ENCODE results near the gene PRKD2. TPM values are rescaled to one million over a fixed set of nuclear protein-coding genes. Genes with fewer than 3 reads are reported as not detected.
A peak's percentile ranks its signal among the peaks of the same experiment; 100 is the strongest.

Gene PRKD2
- polyA plus RNA-seq, 3 donors = 40.0 to 50.9 (median 41.6) TPM

GRCh38 chr19:46656541-46656940, 60.4 kb downstream of the PRKD2 start:
- no peak for DNase-seq (ENCODE audit: extremely low read depth in 1 of 11, low read depth in 9 of 11, low spot score in 4 of 11)

- DNase-seq (ENCODE audit: extremely low read depth in 1 of 11, low read depth in 9 of 11, low spot score in 4 of 11) = no peak
These were observed 62.2 kb downstream of the PRKD2 start for GRCh38 chr19:46654621-46655152.

DNA sequence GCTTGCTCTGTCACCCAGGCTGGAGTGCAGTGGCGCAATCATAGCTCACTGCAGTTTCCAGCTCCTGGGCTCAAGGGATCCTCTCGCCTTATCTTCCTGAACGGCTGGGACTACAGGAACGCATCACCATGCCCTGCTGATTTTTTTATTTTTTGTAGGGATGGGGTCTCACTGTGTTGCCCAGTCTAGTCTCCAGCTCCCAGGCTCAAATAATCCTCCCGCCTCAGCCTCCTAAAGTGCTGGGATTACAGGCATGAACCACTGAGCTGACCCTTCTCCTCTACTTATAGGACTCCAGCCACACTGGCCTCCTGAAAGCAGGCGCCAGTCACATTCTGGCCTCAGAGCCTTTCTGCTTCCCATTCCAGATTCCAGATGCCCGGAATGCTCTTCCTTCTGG, 66.5 kb downstream of the PRKD2 start:
- DNase-seq (ENCODE audit: extremely low read depth in 1 of 11, low read depth in 9 of 11, low spot score in 4 of 11) = no peak

- no peak for DNase-seq (ENCODE audit: extremely low read depth in 1 of 11, low read depth in 9 of 11, low spot score in 4 of 11)
These were observed 67.7 kb downstream of the PRKD2 start for GRCh38 chr19:46648961-46649960.

GRCh38 chr19:46648060-46648960, 68.6 kb downstream of the PRKD2 start:
- no peak for DNase-seq (ENCODE audit: extremely low read depth in 1 of 11, low read depth in 9 of 11, low spot score in 4 of 11)

- no peak for DNase-seq (ENCODE audit: extremely low read depth in 1 of 11, low read depth in 9 of 11, low spot score in 4 of 11)
These were observed 70.5 kb downstream of the PRKD2 start for GRCh38 chr19:46646402-46646801.

- DNase-seq (ENCODE audit: extremely low read depth in 1 of 11, low read depth in 9 of 11, low spot score in 4 of 11) = no peak
These were observed 72.2 kb downstream of the PRKD2 start for GRCh38 chr19:46644720-46645119.

GRCh38 chr19:46640656-46641055, 76.3 kb downstream of the PRKD2 start:
- DNase-seq (ENCODE audit: extremely low read depth in 1 of 11, low read depth in 9 of 11, low spot score in 4 of 11) = no peak

GRCh38 chr19:46639358-46640182, 77.3 kb downstream of the PRKD2 start:
- peak in 7 of 11 donors; percentile 75 to 88 (median 83) for DNase-seq (ENCODE audit: extremely low read depth in 1 of 11, low read depth in 9 of 11, low spot score in 4 of 11)

- no peak for DNase-seq (ENCODE audit: extremely low read depth in 1 of 11, low read depth in 9 of 11, low spot score in 4 of 11)
These were observed 79.7 kb downstream of the PRKD2 start for GRCh38 chr19:46637224-46637623.

- no peak for DNase-seq (ENCODE audit: extremely low read depth in 1 of 11, low read depth in 9 of 11, low spot score in 4 of 11)
These were observed 80.8 kb downstream of the PRKD2 start, which contains the start of gene GNG8 for GRCh38 chr19:46635920-46636761. GNG8 (minus strand) TSS chr19:46636202; CDS start chr19:46634682, 1,520 bp downstream.

GRCh38 chr19:46634656-46635218, 82.2 kb downstream of the PRKD2 start:
- no peak for DNase-seq (ENCODE audit: extremely low read depth in 1 of 11, low read depth in 9 of 11, low spot score in 4 of 11)

DNA sequence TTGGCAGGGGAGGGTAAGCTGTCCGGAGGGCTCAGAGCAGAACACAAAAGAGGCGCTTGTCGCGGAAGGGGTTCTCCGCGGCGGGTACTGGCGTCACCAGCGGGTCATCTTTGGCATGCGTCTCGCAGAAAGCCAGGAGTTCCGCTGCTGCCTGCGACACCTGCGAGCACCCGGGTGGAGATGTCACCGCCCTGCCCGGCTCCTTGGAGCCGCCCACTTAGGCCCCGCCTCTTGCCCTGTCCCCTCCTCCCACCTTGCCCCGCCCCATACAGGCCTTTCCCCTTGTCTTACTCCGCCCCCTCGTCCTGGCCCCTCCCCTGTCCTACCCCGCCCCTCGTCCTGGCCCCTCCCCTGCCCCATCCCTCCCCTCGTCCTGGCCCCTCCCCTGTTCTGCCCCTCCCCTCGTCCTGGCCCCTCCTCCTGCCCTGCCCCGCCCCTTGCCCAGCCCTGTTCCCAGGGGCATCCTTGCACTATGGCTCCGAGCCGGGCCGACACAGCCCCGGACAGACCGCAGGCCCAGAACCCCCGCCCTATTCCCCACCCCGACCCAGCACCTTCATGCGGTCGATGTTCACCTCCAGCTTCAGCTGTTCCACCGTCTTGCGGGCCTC, 82.8 kb downstream of the PRKD2 start:
- DNase-seq (ENCODE audit: extremely low read depth in 1 of 11, low read depth in 9 of 11, low spot score in 4 of 11) = peak in 3 of 11 donors; percentile 49 to 53 (median 51)

- DNase-seq (ENCODE audit: extremely low read depth in 1 of 11, low read depth in 9 of 11, low spot score in 4 of 11) = no peak
These were observed 83.8 kb downstream of the PRKD2 start for GRCh38 chr19:46633130-46633529.

DNA sequence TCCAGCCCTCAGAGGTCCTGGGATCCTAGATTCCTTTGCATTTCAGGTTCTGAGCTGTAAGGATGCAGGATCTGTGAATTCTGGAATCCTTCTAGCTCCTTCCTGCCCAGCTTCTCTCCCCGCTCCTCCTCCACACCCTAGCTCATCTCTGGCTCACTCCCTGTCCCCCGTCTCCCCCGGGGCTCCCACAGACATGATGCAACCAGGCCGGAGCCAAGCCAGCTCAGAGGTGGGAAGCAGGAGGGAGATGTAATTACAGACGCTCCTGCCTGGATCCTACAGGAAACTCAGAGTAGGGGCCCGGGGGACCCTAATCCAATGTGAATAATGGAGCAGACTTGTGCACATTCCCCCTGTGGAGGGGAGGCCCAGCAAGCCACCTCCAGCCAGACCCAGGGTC, 85.4 kb downstream of the PRKD2 start:
- no peak for DNase-seq (ENCODE audit: extremely low read depth in 1 of 11, low read depth in 9 of 11, low spot score in 4 of 11)

GRCh38 chr19:46630586-46631205, 86.2 kb downstream of the PRKD2 start:
- no peak for DNase-seq (ENCODE audit: extremely low read depth in 1 of 11, low read depth in 9 of 11, low spot score in 4 of 11)
